GM19467 (cell line): ENCODE results near the gene TEX13C.
A peak's percentile ranks its signal among the peaks of the same experiment; 100 is the strongest.
"Not testable (repeated sequence)": the region's sequence is repeated elsewhere in the genome, so short reads cannot be mapped to it uniquely, and the experiment has no call there.

Experiments
- ATAC-seq: cut with Tn5 transposase; IDR thresholded peaks from one replicate; pipeline ENCODE4 v1.9.1; 2021; ENCODE audit warnings: mild to moderate bottlenecking, moderate library complexity; ENCODE audit not compliant: unreplicated experiment

TEX13C gene

GRCh38 chrX:125319646-125320521, at the start of gene TEX13C:
Gene TEX13C, plus strand, starts transcription at chrX:125319871. Its CDS starts 249 bp downstream, at chrX:125320120.
- ATAC-seq = no peak

GRCh38 chrX:125287282-125287681, 32.4 kb upstream of the TEX13C start:
- no peak for ATAC-seq

- ATAC-seq = no peak
These were observed 31.3 kb upstream of the TEX13C start for GRCh38 chrX:125288343-125288742.

GRCh38 chrX:125289209-125289608, 30.5 kb upstream of the TEX13C start:
- no peak for ATAC-seq

- no peak for ATAC-seq
These were observed 29.8 kb upstream of the TEX13C start for GRCh38 chrX:125289920-125290319.

GRCh38 chrX:125291124-125291523, 28.5 kb upstream of the TEX13C start:
- ATAC-seq = no peak

- ATAC-seq = peak; percentile 51
These were observed 25.6 kb upstream of the TEX13C start for GRCh38 chrX:125293850-125294780.

GRCh38 chrX:125295337-125295736, 24.3 kb upstream of the TEX13C start:
- peak; percentile 63 for ATAC-seq

- no peak for ATAC-seq
These were observed 20.8 kb upstream of the TEX13C start for GRCh38 chrX:125298871-125299270.

- ATAC-seq = no peak
These were observed 13.3 kb upstream of the TEX13C start for GRCh38 chrX:125306335-125306866.

- ATAC-seq = no peak
These were observed 11.0 kb upstream of the TEX13C start for GRCh38 chrX:125308653-125309052.

- ATAC-seq = not testable (repeated sequence)
These were observed 505 bp upstream of the TEX13C start for GRCh38 chrX:125319166-125319565.

- ATAC-seq = no peak
These were observed 2.8 kb downstream of the TEX13C start for GRCh38 chrX:125322431-125322830.

- ATAC-seq = no peak
These were observed 6.9 kb downstream of the TEX13C start for GRCh38 chrX:125326599-125326998.

- no peak for ATAC-seq
These were observed 8.2 kb downstream of the TEX13C start for GRCh38 chrX:125327891-125328290.

GRCh38 chrX:125333583-125333982, 13.9 kb downstream of the TEX13C start:
- ATAC-seq = no peak

- ATAC-seq = no peak
These were observed 20.8 kb downstream of the TEX13C start for GRCh38 chrX:125340490-125340889.

- no peak for ATAC-seq
These were observed 54.5 kb downstream of the TEX13C start for GRCh38 chrX:125374169-125374568.
